Common myeloid progenitor, CD34-positive (primary cell): ENCODE data around the gene CNTNAP5.
"Not testable (repeated sequence)": the region's sequence is repeated elsewhere in the genome, so short reads cannot be mapped to it uniquely, and the experiment has no call there.

Experiments used
- CTCF ChIA-PET: fragments of 350-600 bp; sonication (Branson Sonifier 250); formaldehyde crosslinking; loops from one replicate; lab custom pipeline; 2021; ENCODE audit warnings: antibody characterized with exemption; lab: Charles Lee
- POLR2A ChIA-PET: fragments of 350-600 bp; sonication (Branson Sonifier 250); formaldehyde crosslinking; loops from one replicate; lab custom pipeline; 2021; ENCODE audit warnings: antibody characterized with exemption; lab: Charles Lee
- DNase-seq, 3 donors: peaks; one replicate each; pipeline versions ENCODE4 v3.0.0 to v3.0.0-alpha.2; 2013
- H3K27ac ChIP-seq, 2 experiments: 1 replicate in 1 of 2; 2 replicates in 1 of 2; pipeline ENCODE4 v1.7.0; 2013; ENCODE audit warnings: inconsistent platforms in 2 of 2, low read length in 2 of 2, mild to moderate bottlenecking in 2 of 2, low read depth in 1 of 2, moderate library complexity in 1 of 2; ENCODE audit not compliant: severe bottlenecking in 2 of 2, insufficient read depth in 1 of 2, poor library complexity in 1 of 2
- H3K27me3 ChIP-seq, 5 experiments: replicated peaks in 2 of 5; 1 replicate in 3 of 5; 2 replicates in 2 of 5; pipeline versions ENCODE4 v1.6.1 to v1.7.0; 2013; ENCODE audit warnings: low read length in 4 of 5, mild to moderate bottlenecking in 2 of 5, moderate library complexity in 2 of 5, inconsistent platforms in 1 of 5; ENCODE audit not compliant: insufficient read depth in 5 of 5, control insufficient read depth in 4 of 5
- H3K36me3 ChIP-seq, 4 experiments: 1 replicate in 2 of 4; 2 replicates in 2 of 4; pipeline versions ENCODE4 v1.6.1 to v1.7.0; 2013; ENCODE audit warnings: low read length in 3 of 4, control low read depth in 1 of 4, mild to moderate bottlenecking in 1 of 4; ENCODE audit not compliant: control insufficient read depth in 4 of 4, insufficient read depth in 4 of 4
- H3K4me1 ChIP-seq, 4 experiments: 1 replicate in 3 of 4; 2 replicates in 1 of 4; pipeline versions ENCODE4 v1.6.1 to v1.7.1; 2013; ENCODE audit warnings: low read length in 3 of 4, mild to moderate bottlenecking in 3 of 4, control low read depth in 1 of 4, inconsistent platforms in 1 of 4, moderate library complexity in 1 of 4; ENCODE audit not compliant: control insufficient read depth in 4 of 4, insufficient read depth in 4 of 4; ENCODE audit errors: control extremely low read depth in 1 of 4
- H3K4me3 ChIP-seq, 7 experiments: 1 replicate in 4 of 7; 2 replicates in 3 of 7; pipeline versions ENCODE4 v1.5.1 to v1.7.0; 2013; ENCODE audit warnings: mild to moderate bottlenecking in 7 of 7, low read length in 6 of 7, moderate library complexity in 6 of 7, inconsistent platforms in 2 of 7, low read depth in 2 of 7, control low read depth in 1 of 7; ENCODE audit not compliant: insufficient read depth in 4 of 7, control insufficient read depth in 1 of 7; ENCODE audit errors: extremely low read depth in 1 of 7
- H3K9me3 ChIP-seq, 5 experiments: 1 replicate in 4 of 5; 2 replicates in 1 of 5; pipeline versions ENCODE4 v1.6.1 to v1.7.1; 2013; ENCODE audit warnings: low read length in 4 of 5, mild to moderate bottlenecking in 2 of 5, inconsistent platforms in 1 of 5, low read depth in 1 of 5, moderate library complexity in 1 of 5; ENCODE audit not compliant: control insufficient read depth in 4 of 5, insufficient read depth in 2 of 5; ENCODE audit errors: control extremely low read depth in 1 of 5
- WGBS: methylation state at CpG from one replicate; pipeline ENCODE4 v1.1.5; 2013; ENCODE audit not compliant: insufficient coverage; 5-methylcytosine and 5-hydroxymethylcytosine counted together

CNTNAP5 gene

GRCh38 chr2:124347209-124347608 lies 322.1 kb downstream of the CNTNAP5 start:
- no peak overlapping the region for H3K27ac ChIP-seq
- POLR2A ChIA-PET = no interaction called here
- H3K4me3 ChIP-seq = no peak overlapping the region
- WGBS = 84% methylated on average over 5 of the region's 7 CpGs
- H3K4me1 ChIP-seq = no peaks in the 10 kb centered on the region
- H3K9me3 ChIP-seq = no peaks in the 10 kb centered on the region
- CTCF ChIA-PET = no interaction called here
- H3K36me3 ChIP-seq = no peaks in the 10 kb centered on the region
- no peaks in the 10 kb centered on the region for H3K27me3 ChIP-seq
- DNase-seq = no peak

GRCh38 chr2:124353656-124354055 lies 328.6 kb downstream of the CNTNAP5 start:
- Histone ChIP-seq H3K36me3 (no peaks in the 10 kb centered on the region), H3K4me3 (no peak overlapping the region), H3K27ac (no peak overlapping the region), H3K27me3 (no peaks in the 10 kb centered on the region), H3K9me3 (no peaks in the 10 kb centered on the region), H3K4me1 (no peaks in the 10 kb centered on the region)
- no peak for DNase-seq
- CTCF ChIA-PET = no interaction called here
- POLR2A ChIA-PET = no interaction called here

GRCh38 chr2:124354466-124354865 lies 329.4 kb downstream of the CNTNAP5 start:
- no peaks in the 10 kb centered on the region for H3K36me3 ChIP-seq
- WGBS = 50% methylated on average over 2 of the region's 3 CpGs
- no peaks in the 10 kb centered on the region for H3K4me1 ChIP-seq
- H3K27me3 ChIP-seq = no peaks in the 10 kb centered on the region
- no peaks in the 10 kb centered on the region for H3K9me3 ChIP-seq
- POLR2A ChIA-PET = no interaction called here
- no peak overlapping the region for H3K27ac ChIP-seq
- no peak overlapping the region for H3K4me3 ChIP-seq
- DNase-seq = no peak
- CTCF ChIA-PET = no interaction called here

- H3K4me3 ChIP-seq, H3K36me3 ChIP-seq, H3K27ac ChIP-seq, CTCF ChIA-PET, DNase-seq, POLR2A ChIA-PET, H3K4me1 ChIP-seq, H3K27me3 ChIP-seq, H3K9me3 ChIP-seq: not testable (repeated sequence)
- WGBS = 94% methylated on average over 20 of the region's 28 CpGs
These were observed 336.9 kb downstream of the CNTNAP5 start for GRCh38 chr2:124361966-124362365.

GRCh38 chr2:124369181-124369580 lies 344.1 kb downstream of the CNTNAP5 start:
- Histone ChIP-seq H3K27ac (no peak overlapping the region), H3K9me3 (no peaks in the 10 kb centered on the region), H3K27me3 (no peaks in the 10 kb centered on the region), H3K4me1 (no peaks in the 10 kb centered on the region), H3K4me3 (no peak overlapping the region), H3K36me3 (no peaks in the 10 kb centered on the region)
- POLR2A ChIA-PET = interaction anchor here (0.6 kb wide), 1 partner anchor 13 kb away, joined by 5 read pairs; no protein-coding TSS in a partner anchor
- CTCF ChIA-PET = no interaction called here
- no peak for DNase-seq
- WGBS = 100% methylated on average over 1 of the region's 4 CpGs

GRCh38 chr2:124380221-124380749 lies 355.2 kb downstream of the CNTNAP5 start:
- CTCF ChIA-PET = no interaction called here
- H3K4me1 ChIP-seq = no peaks in the 10 kb centered on the region

GRCh38 chr2:124382067-124382618 lies 357.1 kb downstream of the CNTNAP5 start:
- Histone ChIP-seq H3K4me1 (no peaks in the 10 kb centered on the region), H3K36me3 (no peaks in the 10 kb centered on the region), H3K27me3 (no peaks in the 10 kb centered on the region), H3K27ac (no peak overlapping the region), H3K9me3 (no peaks in the 10 kb centered on the region), H3K4me3 (no peak overlapping the region)
- no peak for DNase-seq
- ChIA-PET CTCF (interaction anchor here (1.2 kb wide), 1 partner anchor 10 kb away, joined by 3 read pairs; no protein-coding TSS in a partner anchor), POLR2A (interaction anchor here (0.6 kb wide), 1 partner anchor 13 kb away, joined by 5 read pairs; no protein-coding TSS in a partner anchor)
- WGBS = 71% methylated on average over 1 of the region's 1 CpG

More at GRCh38 chr2:124380221-124380749, 355.2 kb downstream of the CNTNAP5 start:
- WGBS = 79% methylated on average over 3 of the region's 3 CpGs
- no peak overlapping the region for H3K4me3 ChIP-seq
- no peaks in the 10 kb centered on the region for H3K36me3 ChIP-seq
- POLR2A ChIA-PET = no interaction called here
- no peaks in the 10 kb centered on the region for H3K27me3 ChIP-seq
- no peak overlapping the region for H3K27ac ChIP-seq
- no peak for DNase-seq
- no peaks in the 10 kb centered on the region for H3K9me3 ChIP-seq
